Measurements from ENCODE around the gene MVB12B.

MVB12B gene

DNA sequence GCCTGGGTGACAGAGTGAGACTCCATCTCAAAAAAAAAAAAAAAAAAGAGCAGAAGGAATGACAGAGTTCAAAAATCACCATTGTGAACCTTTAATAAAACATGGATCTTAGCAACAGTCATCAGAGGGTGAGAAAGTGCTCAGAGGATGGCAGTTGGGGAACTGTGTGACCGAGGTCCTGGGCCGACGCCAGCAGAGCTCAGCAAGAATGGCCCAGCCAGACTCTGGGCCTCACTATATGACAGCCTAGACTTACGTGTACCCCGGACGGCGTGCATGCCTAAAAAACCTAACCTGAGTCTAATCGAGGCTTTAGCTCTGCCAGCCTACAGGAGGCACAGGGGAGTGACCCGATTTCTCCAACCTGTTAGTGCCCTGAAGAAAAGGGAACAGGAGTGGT lies 64.3 kb downstream of the MVB12B start:
- no peak for DNase-seq

DNA sequence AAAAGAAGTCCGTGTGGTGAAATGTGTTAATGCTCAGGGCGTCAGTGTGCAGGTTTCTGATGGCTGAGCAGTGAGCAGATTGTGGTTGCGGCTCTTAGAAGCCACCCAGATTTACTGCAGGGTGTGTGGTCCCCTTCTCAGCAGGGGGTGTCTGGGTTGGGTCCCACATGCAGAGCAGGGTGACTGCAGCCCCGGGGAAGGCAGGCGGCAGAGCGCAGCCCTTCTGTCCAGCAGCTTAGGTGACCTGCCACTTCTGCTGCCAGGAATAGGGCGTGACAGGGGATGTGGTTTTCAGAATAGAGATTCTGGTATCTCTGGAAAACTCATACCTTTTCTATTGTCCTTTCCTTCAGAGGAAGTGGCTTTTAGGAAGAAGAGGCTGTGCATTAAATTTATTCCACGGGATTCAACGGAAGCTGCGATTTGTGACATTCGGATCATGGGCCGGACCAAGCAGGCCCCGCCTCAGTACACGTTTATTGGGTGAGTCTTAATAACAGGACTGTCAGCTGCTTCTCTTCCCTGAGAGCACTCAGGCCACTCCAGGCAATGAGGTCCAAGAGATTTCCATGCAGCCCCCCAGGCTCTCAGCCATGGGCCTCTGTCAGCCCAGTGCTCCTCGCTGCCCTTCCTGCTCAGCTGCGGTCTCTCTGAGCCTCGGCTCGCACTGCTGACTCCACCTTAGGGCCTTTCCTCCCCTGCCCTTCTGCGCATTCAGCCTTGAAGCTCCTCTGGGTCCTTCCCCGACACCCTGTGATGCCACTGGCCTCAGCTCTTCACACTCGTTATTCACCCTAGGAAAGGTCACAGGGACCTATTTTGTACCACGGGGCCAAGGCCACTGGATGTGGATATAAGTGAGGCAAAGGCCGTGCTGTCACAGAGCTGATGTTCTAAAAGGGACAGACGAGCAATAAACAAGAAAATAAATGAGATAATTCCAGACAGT lies 65.4 kb downstream of the MVB12B start:
- no peak for DNase-seq

- no peak for DNase-seq
These were observed 66.2 kb downstream of the MVB12B start for GRCh38 chr9:126392662-126393371.

DNA sequence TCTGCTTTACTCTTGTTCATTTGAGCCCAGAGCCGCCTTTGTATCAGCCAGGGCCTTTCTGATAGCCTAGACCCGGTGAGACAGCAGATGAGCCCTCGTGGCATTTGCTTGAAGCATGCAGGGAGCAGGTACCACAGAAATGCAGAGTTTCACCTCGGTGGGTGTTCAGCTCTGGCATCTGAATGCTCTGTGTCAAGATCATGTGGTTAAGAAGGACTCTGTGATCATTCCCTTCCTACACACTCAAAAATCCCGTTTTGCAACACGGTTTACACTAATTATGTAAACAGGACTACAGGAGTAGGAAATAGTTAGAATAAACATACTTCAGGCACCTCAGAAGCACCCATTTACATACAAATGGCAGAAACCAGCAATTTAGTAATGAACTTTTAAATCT lies 67.2 kb downstream of the MVB12B start:
- DNase-seq = no peak

DNA sequence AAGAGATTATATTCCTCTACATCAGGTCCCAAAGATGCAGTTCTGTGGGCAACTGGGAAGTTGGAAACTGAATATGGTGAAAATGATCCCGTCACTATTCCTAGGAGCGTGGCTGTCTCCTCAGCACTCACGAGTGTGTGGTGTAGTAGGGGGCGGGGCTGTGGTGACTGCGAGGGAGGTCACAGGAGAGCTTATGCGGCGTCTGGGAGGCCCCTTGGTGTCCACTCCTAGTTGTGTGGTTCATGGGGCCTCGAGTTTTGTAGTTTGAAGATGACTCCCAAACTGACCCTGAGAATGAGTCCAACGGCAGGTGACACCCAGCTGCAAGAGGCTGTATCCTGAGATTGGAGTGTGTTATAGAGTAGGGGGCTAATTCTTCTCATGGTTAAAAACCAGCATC lies 68.2 kb downstream of the MVB12B start:
- no peak for DNase-seq

- no peak for DNase-seq
These were observed 69.0 kb downstream of the MVB12B start for GRCh38 chr9:126395439-126396212.

- peak; percentile 2 for DNase-seq
These were observed 70.4 kb downstream of the MVB12B start for GRCh38 chr9:126397056-126397455.

DNA sequence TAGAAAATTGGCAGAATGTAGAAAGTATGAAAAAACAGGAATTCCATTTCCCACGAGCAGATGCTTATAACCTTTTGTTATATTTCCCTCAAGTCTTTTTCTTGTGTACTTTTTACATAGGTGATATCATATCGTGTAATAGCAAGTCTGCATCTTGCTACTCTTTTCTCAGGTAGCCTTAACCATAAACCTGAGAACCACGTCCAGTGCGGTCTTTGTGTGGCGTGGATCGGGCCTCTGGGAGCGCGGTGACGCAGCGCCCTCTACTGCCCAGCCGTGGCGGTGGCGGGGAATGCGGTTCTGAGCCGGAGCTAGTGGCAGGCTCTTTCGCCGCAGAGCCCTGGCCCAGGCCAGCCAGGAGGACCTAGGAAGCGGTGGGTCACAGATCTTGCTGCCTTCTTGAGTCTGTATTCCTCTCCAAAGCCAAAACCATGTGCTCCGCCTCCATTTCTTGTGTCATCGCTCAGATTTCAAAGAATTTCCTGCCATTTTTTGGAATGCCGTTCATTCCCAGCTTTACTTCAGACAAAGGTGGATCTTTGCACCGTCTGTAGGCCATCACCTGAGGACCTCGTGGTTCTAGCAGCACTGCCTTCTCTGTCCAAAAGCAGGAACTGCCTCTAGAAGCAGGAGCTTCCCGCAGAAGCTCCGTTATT lies 71.9 kb downstream of the MVB12B start:
- no peak for DNase-seq

GRCh38 chr9:126399251-126399650 lies 72.6 kb downstream of the MVB12B start:
- no peak for DNase-seq

DNA sequence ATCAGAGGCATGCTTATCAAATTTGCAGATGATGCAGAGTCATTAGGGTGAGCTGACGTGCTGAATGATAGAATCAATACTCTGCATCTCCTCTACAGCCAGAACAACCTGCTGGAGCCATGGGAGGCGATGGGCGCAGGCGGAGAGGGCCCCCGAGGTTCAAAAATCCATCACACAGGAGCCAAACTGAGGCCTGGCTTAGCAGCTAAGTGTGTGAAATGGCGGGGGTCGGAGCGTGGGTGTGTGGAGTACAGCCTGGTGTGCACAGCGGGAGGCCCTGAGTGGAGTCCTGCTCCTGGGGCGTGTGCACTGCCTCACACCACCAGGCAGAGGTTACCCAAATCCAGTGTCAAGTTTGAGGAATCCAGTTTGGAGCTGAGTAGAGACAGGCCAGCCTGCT lies 73.2 kb downstream of the MVB12B start:
- no peak for DNase-seq

GRCh38 chr9:126400571-126400970 lies 73.9 kb downstream of the MVB12B start:
- no peak for DNase-seq

- DNase-seq = no peak
These were observed 74.5 kb downstream of the MVB12B start for GRCh38 chr9:126401107-126401506.

DNA sequence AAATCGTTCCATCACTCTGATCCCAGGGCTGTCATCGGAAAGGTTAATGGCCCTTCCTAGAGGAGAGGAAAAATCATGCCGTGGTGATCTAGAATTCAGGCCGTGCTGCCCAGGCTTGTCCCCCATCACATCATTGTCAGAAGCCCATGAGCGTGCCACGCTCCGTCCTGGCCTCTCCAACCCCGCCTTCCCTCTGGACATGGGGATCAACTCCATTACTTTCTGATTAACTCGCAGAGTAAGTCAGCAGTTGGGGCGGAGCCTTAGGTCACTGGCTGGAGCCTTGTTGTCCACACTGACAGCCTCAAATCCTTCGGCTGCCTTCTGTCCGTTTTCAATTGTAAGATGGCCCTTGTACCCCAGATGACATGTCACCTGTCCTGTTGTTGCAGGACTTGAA lies 75.0 kb downstream of the MVB12B start:
- no peak for DNase-seq

DNA sequence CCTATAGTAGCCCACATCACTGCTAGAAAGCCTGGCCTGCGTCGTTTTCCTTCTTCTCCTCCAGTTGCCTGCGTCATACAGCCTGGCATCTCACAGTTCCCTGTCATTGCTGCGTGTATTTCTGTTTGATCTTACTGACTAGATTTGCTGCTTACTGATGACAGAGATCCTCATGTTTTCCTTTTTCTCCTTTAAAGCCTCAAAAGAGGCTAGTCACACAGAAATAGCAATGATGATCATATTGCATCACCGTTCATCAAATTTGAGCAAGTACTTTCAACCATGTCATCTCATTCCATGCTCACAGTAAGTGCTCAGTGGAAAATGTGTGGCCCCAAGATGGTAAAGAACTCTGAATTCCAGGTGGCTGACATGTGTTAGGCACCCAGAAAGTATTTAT lies 76.8 kb downstream of the MVB12B start:
- DNase-seq = no peak

DNA sequence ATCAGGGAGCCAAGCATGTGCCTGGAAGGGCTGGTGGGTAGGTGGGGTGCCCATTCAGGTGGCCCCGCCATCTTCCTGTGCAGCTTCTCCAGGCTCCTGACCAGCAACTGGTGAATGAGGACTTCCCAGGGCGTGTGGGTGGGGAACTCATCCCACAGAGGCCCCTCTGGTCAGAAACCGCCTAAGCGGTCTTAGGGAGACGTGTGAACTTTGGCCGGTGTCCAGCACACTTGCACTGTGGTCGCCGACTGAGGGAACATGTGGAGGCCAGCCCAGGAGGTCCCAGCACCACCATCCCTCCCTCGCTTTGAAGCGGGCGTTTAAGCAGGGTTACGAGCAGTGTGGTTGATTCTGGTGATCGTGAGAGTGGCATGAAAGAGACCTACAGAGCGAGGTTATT lies 77.8 kb downstream of the MVB12B start:
- no peak for DNase-seq

- no peak for DNase-seq
These were observed 79.5 kb downstream of the MVB12B start for GRCh38 chr9:126406075-126406667.

GRCh38 chr9:126407114-126407870 lies 80.7 kb downstream of the MVB12B start:
- no peak for DNase-seq

GRCh38 chr9:126408004-126408403 lies 81.4 kb downstream of the MVB12B start:
- DNase-seq = no peak

DNA sequence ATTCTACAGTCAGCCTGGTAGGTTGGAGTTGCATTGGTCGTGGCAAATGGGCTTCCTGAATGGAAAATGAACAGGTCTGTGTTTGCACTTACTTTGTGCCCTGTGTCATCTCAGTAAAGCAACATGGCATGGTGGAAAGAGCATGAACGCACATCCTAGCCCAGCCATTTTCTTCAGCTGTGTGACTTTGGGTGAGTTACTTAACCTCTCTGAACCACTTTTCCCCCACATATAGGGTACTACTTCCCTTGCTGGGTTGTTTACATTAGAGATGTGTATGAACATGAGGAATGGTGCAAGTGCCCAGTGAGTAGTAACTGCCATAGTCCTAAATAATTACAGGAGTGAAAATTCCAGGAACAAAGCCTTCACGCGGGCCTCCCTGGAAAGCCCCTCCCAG lies 83.6 kb downstream of the MVB12B start:
- DNase-seq = no peak

GRCh38 chr9:126411225-126411947 lies 84.8 kb downstream of the MVB12B start:
- DNase-seq = peak; percentile 35

GRCh38 chr9:126411948-126412284 lies 85.3 kb downstream of the MVB12B start:
- peak; percentile 35 for DNase-seq
